HG02943 (cell line): ENCODE results near the gene LONRF3.
"Not testable (repeated sequence)": the region's sequence is repeated elsewhere in the genome, so short reads cannot be mapped to it uniquely, and the experiment has no call there.

Experiments used
- ATAC-seq: cut with Tn5 transposase; IDR thresholded peaks from one replicate; pipeline ENCODE4 v1.9.1; 2021; ENCODE audit warnings: mild to moderate bottlenecking, low read depth, moderate library complexity; ENCODE audit not compliant: unreplicated experiment

LONRF3 gene

GRCh38 chrX:119029656-119030055, 55.2 kb downstream of the LONRF3 start:
- ATAC-seq: not testable (repeated sequence)

- ATAC-seq: no peak
Measured at GRCh38 chrX:119030990-119031389, 56.6 kb downstream of the LONRF3 start.

- no peak for ATAC-seq
Measured at GRCh38 chrX:119036107-119037029, 62.0 kb downstream of the LONRF3 start.

- no peak for ATAC-seq
Measured at GRCh38 chrX:119040432-119040831, 66.0 kb downstream of the LONRF3 start.

- no peak for ATAC-seq
Measured at GRCh38 chrX:119041175-119041574, 66.8 kb downstream of the LONRF3 start.

- no peak for ATAC-seq
Measured at GRCh38 chrX:119042040-119042439, 67.6 kb downstream of the LONRF3 start.

GRCh38 chrX:119042996-119043395, 68.6 kb downstream of the LONRF3 start:
- ATAC-seq: no peak

DNA sequence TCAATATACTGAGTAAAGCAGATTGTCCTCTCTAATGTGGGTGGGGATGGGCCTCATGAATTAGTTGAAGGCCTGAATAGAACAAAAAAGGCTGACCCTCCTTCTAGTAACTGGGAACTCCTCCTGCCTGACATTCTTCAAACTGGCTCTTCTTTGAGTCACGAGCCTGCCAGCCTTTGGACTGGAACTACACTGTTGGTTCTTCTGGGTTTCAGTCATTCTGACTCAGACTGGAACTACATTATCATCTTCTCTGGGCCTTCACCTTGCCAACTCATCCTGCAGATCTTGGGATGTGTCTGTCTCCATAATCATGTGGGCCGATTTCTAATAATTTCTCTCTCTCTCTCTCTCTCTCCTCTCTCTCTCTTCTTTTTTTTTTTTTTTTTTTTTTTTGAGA, 71.5 kb downstream of the LONRF3 start:
- no peak for ATAC-seq

DNA sequence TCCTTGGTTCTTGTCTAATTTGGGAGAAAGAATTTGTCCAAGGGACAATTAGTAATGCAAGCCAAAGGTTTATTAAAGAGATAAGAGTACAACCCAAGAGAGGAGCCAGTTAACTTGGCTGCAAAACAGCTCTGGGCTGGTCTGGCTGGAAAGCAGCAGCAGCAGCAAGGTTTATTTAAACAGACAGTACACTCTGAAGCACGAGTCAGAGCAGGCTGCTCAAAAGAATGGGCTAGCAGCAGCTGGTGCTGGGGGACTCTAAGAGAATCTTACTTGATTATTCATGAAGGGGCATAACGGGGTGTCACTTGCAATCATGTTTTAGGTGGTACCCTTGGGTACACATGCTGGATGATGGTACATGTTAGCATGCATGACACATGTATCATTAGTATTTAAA, 81.3 kb downstream of the LONRF3 start:
- no peak for ATAC-seq

GRCh38 chrX:119062750-119063374, 88.4 kb downstream of the LONRF3 start:
- no peak for ATAC-seq

- ATAC-seq: no peak
Measured at GRCh38 chrX:119063428-119063827, 89.0 kb downstream of the LONRF3 start.

GRCh38 chrX:119067023-119067739, 92.8 kb downstream of the LONRF3 start:
- ATAC-seq: no peak
